ENCODE measurements around the gene DLX5. TPM values are rescaled to one million over a fixed set of nuclear protein-coding genes. Genes with fewer than 3 reads are reported as not detected.

The DLX5 gene
- polyA plus RNA-seq, 1 experiment, result not detected

DNA sequence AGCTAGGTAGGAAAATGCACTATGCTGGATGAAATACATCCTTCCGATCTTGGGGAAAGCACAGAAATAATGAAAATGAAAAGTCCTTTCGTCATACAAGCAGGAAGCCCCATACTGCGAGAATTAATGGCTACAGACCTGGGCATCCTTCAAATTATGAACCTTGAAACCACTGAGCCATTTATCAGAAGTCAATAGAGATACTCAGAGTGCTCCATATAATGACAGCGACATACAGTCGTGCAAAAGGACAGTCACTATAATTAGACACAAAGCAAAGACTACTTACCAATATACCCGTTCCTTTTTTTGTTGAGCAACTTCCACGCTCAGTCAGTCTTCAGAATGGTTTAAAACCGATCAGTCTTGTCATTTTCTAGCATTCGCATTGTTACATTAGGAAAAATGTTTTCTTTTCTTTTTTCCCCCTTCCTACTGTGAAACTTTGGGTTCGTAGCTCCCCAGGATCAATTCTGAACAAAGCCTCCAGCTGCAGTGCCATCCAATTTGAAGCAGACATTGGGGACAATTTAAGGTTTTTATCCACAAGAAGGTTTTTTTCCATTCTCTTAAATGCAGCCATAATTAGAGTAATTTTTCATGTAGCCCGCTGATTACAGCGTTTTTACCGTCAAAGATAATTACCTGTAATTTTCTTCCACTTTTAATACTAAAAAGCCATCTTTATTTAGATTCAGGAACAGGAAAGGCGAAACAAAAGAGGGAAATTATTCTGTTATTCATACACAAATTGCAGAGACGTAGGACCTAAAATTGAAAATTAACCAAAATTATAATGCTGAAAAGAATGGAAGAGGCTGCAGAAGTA lies 12.9 kb downstream of the DLX5 start:
- no peak overlapping the region for H3K4me3 ChIP-seq (ENCODE audit: low read depth, low read length)
- ChIA-PET CTCF (no interaction called here), POLR2A (no interaction called here)
- H3K36me3 ChIP-seq (ENCODE audit: control insufficient read depth, insufficient read depth, low read length), result no peaks in the 10 kb centered on the region
- peaks cover 27% of the 10 kb centered on the region for H3K27me3 ChIP-seq (ENCODE audit: control insufficient read depth, insufficient read depth, low read length)
- no peak for DNase-seq (ENCODE audit: low read depth)
- TF ChIP-seq, protein P1, sequence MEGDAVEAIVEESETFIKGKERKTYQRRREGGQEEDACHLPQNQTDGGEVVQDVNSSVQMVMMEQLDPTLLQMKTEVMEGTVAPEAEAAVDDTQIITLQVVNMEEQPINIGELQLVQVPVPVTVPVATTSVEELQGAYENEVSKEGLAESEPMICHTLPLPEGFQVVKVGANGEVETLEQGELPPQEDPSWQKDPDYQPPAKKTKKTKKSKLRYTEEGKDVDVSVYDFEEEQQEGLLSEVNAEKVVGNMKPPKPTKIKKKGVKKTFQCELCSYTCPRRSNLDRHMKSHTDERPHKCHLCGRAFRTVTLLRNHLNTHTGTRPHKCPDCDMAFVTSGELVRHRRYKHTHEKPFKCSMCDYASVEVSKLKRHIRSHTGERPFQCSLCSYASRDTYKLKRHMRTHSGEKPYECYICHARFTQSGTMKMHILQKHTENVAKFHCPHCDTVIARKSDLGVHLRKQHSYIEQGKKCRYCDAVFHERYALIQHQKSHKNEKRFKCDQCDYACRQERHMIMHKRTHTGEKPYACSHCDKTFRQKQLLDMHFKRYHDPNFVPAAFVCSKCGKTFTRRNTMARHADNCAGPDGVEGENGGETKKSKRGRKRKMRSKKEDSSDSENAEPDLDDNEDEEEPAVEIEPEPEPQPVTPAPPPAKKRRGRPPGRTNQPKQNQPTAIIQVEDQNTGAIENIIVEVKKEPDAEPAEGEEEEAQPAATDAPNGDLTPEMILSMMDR (IDR thresholded peaks at IDR 0.05; ENCODE audit: insufficient read depth, low read depth, low read length), result no peak

DNA sequence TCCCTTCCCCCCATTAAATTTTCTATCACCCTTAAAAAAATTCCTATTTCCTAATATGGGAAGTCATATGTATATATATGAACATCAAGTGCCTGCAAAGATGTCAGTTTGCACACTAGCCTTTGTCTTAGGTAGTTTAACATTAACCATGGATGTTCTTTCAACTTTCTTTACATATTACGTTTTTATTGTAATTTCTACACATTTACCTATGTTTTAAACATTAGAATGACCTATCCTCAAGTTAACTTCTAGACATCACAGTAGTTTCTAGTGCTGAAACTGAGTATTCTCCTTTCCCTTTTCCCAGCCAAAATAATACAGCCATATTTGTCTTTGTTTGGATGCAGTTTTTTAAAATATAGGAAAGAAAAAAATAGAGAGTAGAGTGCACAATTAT lies 13.5 kb downstream of the DLX5 start:
- no peak for DNase-seq (ENCODE audit: low read depth)
- H3K36me3 ChIP-seq (ENCODE audit: control insufficient read depth, insufficient read depth, low read length), result no peaks in the 10 kb centered on the region
- H3K27me3 ChIP-seq (ENCODE audit: control insufficient read depth, insufficient read depth, low read length), result peaks cover 20% of the 10 kb centered on the region
- POLR2A ChIA-PET, result no interaction called here
- H3K4me3 ChIP-seq (ENCODE audit: low read depth, low read length), result no peak overlapping the region
- TF ChIP-seq, protein P1 (IDR thresholded peaks at IDR 0.05; ENCODE audit: insufficient read depth, low read depth, low read length), result no peak
- CTCF ChIA-PET, result no interaction called here

DNA sequence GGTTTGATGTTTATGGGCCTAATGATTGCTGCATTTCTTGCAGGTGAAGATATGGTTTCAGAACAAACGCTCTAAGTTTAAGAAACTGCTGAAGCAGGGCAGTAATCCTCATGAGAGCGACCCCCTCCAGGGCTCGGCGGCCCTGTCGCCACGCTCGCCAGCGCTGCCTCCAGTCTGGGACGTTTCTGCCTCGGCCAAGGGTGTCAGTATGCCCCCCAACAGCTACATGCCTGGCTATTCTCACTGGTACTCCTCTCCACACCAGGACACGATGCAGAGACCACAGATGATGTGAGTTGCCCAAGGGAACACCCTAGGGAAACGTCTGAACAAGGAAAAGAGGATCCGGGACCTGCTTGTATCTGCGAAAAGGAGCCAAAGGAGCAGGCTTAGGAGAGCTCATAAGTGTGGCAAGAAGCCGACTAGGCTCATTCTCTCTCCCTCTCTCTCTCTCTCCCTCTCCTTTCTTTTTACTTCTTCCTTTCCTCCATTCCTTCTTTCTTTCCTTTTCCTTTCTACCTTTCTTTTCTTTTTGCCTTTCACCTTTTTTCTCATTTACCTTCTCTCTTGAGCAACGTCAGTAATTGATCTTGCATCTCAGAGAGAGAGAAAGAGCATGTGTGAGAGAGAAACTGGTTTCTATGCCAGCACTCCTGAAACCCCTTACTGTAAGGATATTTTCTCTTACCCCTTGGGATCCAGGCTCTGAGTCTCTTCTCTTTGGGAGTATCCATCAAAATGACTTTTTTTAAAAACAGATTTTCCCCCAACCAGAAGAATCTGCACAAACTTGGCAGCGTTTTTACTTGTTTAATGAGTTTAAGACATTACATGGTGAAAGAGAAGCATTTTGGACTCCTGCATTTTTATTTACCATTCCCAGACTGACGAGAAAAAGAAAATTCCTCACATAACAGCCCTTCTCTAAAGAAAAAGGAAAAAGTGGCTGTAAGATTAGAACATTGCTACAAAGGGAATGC lies 14.6 kb downstream of the DLX5 start:
- H3K36me3 ChIP-seq (ENCODE audit: control insufficient read depth, insufficient read depth, low read length), result no peaks in the 10 kb centered on the region
- ChIA-PET CTCF (no interaction called here), POLR2A (no interaction called here)

DNA sequence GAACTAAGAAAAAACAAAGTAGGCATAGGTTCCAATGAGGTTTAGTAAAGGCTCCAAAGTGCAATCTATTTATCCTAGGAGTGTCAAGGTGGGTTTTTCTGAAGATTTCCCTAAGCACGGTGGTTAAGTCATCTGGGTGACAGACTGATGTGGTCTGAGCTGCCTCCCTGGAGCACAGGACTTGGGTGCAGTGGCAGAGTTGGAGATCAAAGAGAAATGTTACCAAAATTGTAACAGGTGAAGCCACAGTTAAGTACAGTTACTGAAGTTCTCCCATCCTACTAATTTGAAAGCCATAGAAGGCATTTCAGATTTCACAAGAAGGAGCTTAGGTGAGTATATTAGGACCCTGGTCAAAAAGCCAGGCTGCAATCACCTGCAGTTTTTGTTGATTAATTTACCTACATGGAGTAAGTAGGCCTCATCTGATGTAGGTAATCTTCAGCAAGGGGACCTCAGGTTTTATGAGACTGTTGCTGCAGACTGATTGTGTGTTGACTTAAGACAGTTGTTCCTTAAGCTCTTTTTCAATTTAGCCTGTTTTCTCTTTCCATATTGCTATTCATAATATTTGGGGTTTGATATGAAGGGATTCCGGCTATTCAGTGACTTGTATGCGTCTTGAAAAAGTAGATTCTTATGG lies 16.2 kb downstream of the DLX5 start:
- H3K27me3 ChIP-seq (ENCODE audit: control insufficient read depth, insufficient read depth, low read length), result peaks cover 27% of the 10 kb centered on the region
- DNase-seq (ENCODE audit: low read depth), result no peak
- H3K36me3 ChIP-seq (ENCODE audit: control insufficient read depth, insufficient read depth, low read length), result no peaks in the 10 kb centered on the region
- TF ChIP-seq, protein P1 (IDR thresholded peaks at IDR 0.05; ENCODE audit: insufficient read depth, low read depth, low read length), result no peak
- ChIA-PET POLR2A (no interaction called here), CTCF (interaction anchor here (0.5 to 1.6 kb wide), 4 partner anchors 8 to 932 kb away, joined by 3 to 4 read pairs (median 3); no protein-coding TSS in a partner anchor)
- H3K4me3 ChIP-seq (ENCODE audit: low read depth, low read length), result no peak overlapping the region

More for the DNA sequence above, 14.6 kb downstream of the DLX5 start:
- TF ChIP-seq, protein P1 (IDR thresholded peaks at IDR 0.05; ENCODE audit: insufficient read depth, low read depth, low read length), result no peak
- Histone ChIP-seq H3K27me3 (ENCODE audit: control insufficient read depth, insufficient read depth, low read length) (peaks cover 19% of the 10 kb centered on the region), H3K4me3 (ENCODE audit: low read depth, low read length) (no peak overlapping the region)
- no peak for DNase-seq (ENCODE audit: low read depth)

DNA sequence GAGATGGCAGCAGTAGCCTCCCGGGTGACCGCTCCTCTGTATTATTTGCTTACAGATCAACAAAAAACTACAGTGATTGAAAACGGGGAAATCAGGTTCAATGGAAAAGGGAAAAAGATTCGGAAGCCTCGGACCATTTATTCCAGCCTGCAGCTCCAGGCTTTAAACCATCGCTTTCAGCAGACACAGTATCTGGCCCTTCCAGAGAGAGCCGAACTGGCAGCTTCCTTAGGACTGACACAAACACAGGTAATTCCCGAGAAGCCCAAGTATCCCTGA lies 17.1 kb downstream of the DLX5 start:
- no peak overlapping the region for H3K4me3 ChIP-seq (ENCODE audit: low read depth, low read length)
- ChIA-PET POLR2A (no interaction called here), CTCF (interaction anchor here (0.7 kb wide), 1 partner anchor 9 kb away, joined by 3 read pairs; no protein-coding TSS in a partner anchor)
- H3K27me3 ChIP-seq (ENCODE audit: control insufficient read depth, insufficient read depth, low read length), result peaks cover 28% of the 10 kb centered on the region
- no peak for DNase-seq (ENCODE audit: low read depth)
- H3K36me3 ChIP-seq (ENCODE audit: control insufficient read depth, insufficient read depth, low read length), result no peaks in the 10 kb centered on the region
- TF ChIP-seq, protein P1 (IDR thresholded peaks at IDR 0.05; ENCODE audit: insufficient read depth, low read depth, low read length), result no peak
